SU-DHL-6 (cell line): Measurements from ENCODE around the gene CACNA2D4.

Experiments used
- EZH2phosphoT487 ChIP-seq: fragments of 200-600 bp; sonication (generic), shearing (Covaris generic); conservative IDR thresholded peaks from 2 replicates; pipeline ENCODE4 v1.6.1; 2018; ENCODE audit warnings: mild to moderate bottlenecking, antibody characterized with exemption, low read length, moderate library complexity, mixed read lengths
- TF ChIP-seq, protein P1 (sequence below): fragments of 200-600 bp; sonication (generic); IDR thresholded peaks from one replicate; pipeline ENCODE4 v1.5.1; 2017; ENCODE audit warnings: antibody characterized with exemption, mild to moderate bottlenecking, low read length, moderate library complexity; ENCODE audit not compliant: insufficient read depth, poor library complexity, severe bottlenecking

DNA sequence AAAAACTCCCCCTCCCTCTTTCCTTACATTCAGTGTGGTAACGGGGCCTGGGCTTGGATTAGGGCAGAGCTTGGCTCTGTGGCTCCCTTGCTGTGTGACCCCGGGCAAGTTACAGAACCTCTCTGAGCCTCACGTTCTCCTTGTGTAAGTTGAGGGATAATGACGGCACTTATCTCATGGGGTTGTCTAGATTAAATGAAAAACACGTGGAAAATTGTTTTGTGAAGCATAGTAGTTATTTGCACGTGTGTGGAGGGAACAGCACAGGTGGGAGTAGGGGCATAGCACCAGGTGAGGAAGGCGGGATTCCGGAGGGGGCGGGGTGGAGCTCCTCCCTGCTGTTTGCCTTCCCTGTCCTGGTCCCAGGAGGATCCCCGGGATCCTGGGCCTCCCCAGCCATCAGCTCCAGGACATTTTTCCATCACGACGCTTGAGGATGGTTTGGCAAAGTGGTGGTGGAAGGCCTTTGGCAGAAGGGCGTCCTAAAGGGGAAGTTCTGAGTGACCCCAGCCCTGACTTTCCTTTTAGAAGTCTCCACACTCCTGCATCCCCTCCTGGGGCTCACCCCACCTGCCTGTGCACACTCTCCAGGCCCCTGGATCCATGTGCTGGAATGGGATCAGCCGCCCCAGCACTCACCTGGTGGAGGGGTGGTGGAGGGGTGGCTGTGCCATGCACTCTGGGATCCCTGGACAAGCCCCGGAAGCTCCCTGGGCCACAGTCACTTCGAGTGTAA is 75.4 kb downstream of the CACNA2D4 start:
- TF ChIP-seq, protein P1, sequence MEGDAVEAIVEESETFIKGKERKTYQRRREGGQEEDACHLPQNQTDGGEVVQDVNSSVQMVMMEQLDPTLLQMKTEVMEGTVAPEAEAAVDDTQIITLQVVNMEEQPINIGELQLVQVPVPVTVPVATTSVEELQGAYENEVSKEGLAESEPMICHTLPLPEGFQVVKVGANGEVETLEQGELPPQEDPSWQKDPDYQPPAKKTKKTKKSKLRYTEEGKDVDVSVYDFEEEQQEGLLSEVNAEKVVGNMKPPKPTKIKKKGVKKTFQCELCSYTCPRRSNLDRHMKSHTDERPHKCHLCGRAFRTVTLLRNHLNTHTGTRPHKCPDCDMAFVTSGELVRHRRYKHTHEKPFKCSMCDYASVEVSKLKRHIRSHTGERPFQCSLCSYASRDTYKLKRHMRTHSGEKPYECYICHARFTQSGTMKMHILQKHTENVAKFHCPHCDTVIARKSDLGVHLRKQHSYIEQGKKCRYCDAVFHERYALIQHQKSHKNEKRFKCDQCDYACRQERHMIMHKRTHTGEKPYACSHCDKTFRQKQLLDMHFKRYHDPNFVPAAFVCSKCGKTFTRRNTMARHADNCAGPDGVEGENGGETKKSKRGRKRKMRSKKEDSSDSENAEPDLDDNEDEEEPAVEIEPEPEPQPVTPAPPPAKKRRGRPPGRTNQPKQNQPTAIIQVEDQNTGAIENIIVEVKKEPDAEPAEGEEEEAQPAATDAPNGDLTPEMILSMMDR, result no peak
- no peak for TF ChIP-seq EZH2phosphoT487
